ENCODE results near the gene RTF1. TPM values are rescaled to one million over a fixed set of nuclear protein-coding genes. Genes with fewer than 3 reads are reported as not detected.

The RTF1 gene
- total and polyA plus RNA-seq, 3 experiments from 2014 or later = 28.2 to 35.5 (median 32.9) TPM

GRCh38 chr15:41491889-41492288, 75.0 kb downstream of the RTF1 start:
- peak overlapping the region in 1 of 8 donors; percentile 41 for H3K27ac Mint-ChIP-seq
- DNase-seq = no peak

GRCh38 chr15:41492597-41493204, 75.8 kb downstream of the RTF1 start:
- Histone ChIP-seq H3K27me3 (ENCODE audit: insufficient read depth, low read length, poor library complexity, severe bottlenecking) (peaks cover 22% of the 10 kb centered on the region), H3K4me1 (ENCODE audit: insufficient read depth, low read length) (peaks cover 22% of the 10 kb centered on the region), H3K36me3 (ENCODE audit: insufficient read depth, low read length) (no peaks in the 10 kb centered on the region), H3K27ac (ENCODE audit: low read depth, low read length) (peak overlapping the region; percentile 54), H3K4me3 (ENCODE audit: low read length) (peak overlapping the region; percentile 71), H3K9me3 (ENCODE audit: low read length) (no peaks in the 10 kb centered on the region)
- POLR2A ChIA-PET = interaction anchor here (0.6 to 1.1 kb wide), 3 partner anchors 9 to 448 kb away, joined by 3 read pairs; no protein-coding TSS in a partner anchor
- CTCF ChIA-PET = interaction anchor here (0.7 kb wide), 1 partner anchor 27 kb away, joined by 3 read pairs; no protein-coding TSS in a partner anchor
- Mint-ChIP-seq H3K4me1 (peaks cover 17 to 31% (median 24%) of the 10 kb centered on the region in 3 donors), H3K27ac (peak overlapping the region in 5 of 8 donors; percentile 16 to 68 (median 36)), H3K36me3 (peaks cover 0 to 1% (median 0%) of the 10 kb centered on the region in 3 donors), H3K4me3 (peak overlapping the region; percentile 83 to 92 (median 85)), H3K9me3 (no peaks in the 10 kb centered on the region), H3K27me3 (peaks cover 29 to 38% of the 10 kb centered on the region in 2 donors)
- no peak for DNase-seq

More at GRCh38 chr15:41491889-41492288, 75.0 kb downstream of the RTF1 start:
- no peaks in the 10 kb centered on the region for H3K9me3 ChIP-seq (ENCODE audit: low read length)
- Mint-ChIP-seq H3K27me3 (peaks cover 22 to 30% of the 10 kb centered on the region in 2 donors), H3K9me3 (no peaks in the 10 kb centered on the region), H3K36me3 (peaks cover 0 to 1% (median 0%) of the 10 kb centered on the region in 3 donors), H3K4me1 (peaks cover 18 to 35% (median 28%) of the 10 kb centered on the region in 3 donors), H3K4me3 (peak overlapping the region in 5 of 7 donors; percentile 1 to 60 (median 26))
- no peaks in the 10 kb centered on the region for H3K36me3 ChIP-seq (ENCODE audit: insufficient read depth, low read length)
- CTCF ChIA-PET = no interaction called here
- no peak overlapping the region for H3K27ac ChIP-seq (ENCODE audit: low read depth, low read length)
- POLR2A ChIA-PET = interaction anchor here (0.6 kb wide), 1 partner anchor 584 kb away, joined by 6 read pairs; no protein-coding TSS in a partner anchor
- H3K4me1 ChIP-seq (ENCODE audit: insufficient read depth, low read length) = peaks cover 22% of the 10 kb centered on the region
- peaks cover 20% of the 10 kb centered on the region for H3K27me3 ChIP-seq (ENCODE audit: insufficient read depth, low read length, poor library complexity, severe bottlenecking)
- H3K4me3 ChIP-seq (ENCODE audit: low read length) = no peak overlapping the region

- H3K27me3 Mint-ChIP-seq = peaks cover 30 to 40% of the 10 kb centered on the region in 2 donors
- DNase-seq = peak; percentile 62 to 78 (median 73)
- peaks cover 22% of the 10 kb centered on the region for H3K27me3 ChIP-seq (ENCODE audit: insufficient read depth, low read length, poor library complexity, severe bottlenecking)
These were observed 76.5 kb downstream of the RTF1 start, which contains the start of gene ITPKA for GRCh38 chr15:41493205-41493901. TSS of gene ITPKA (plus strand) at chr15:41493874. CDS start at chr15:41493928, 54 bp downstream.

GRCh38 chr15:41493902-41494189, 77.0 kb downstream of the RTF1 start:
- Mint-ChIP-seq H3K27ac (no peak overlapping the region), H3K4me3 (peak overlapping the region in 3 of 7 donors; percentile 61 to 81 (median 76)), H3K4me1 (peaks cover 12 to 27% (median 18%) of the 10 kb centered on the region in 3 donors), H3K36me3 (peaks cover 0 to 1% (median 0%) of the 10 kb centered on the region in 3 donors), H3K9me3 (no peaks in the 10 kb centered on the region), H3K27me3 (peaks cover 34 to 45% of the 10 kb centered on the region in 2 donors)
- H3K4me3 ChIP-seq (ENCODE audit: low read length) = peak overlapping the region; percentile 39
- no peak for DNase-seq
- no peaks in the 10 kb centered on the region for H3K9me3 ChIP-seq (ENCODE audit: low read length)
- ChIA-PET POLR2A (interaction anchor here (1.1 to 1.5 kb wide), 2 partner anchors 11 to 401 kb away, joined by 3 read pairs; no protein-coding TSS in a partner anchor), CTCF (no interaction called here)
- H3K36me3 ChIP-seq (ENCODE audit: insufficient read depth, low read length) = no peaks in the 10 kb centered on the region
- H3K4me1 ChIP-seq (ENCODE audit: insufficient read depth, low read length) = peaks cover 22% of the 10 kb centered on the region
- H3K27me3 ChIP-seq (ENCODE audit: insufficient read depth, low read length, poor library complexity, severe bottlenecking) = peaks cover 27% of the 10 kb centered on the region
- H3K27ac ChIP-seq (ENCODE audit: low read depth, low read length) = no peak overlapping the region

More at GRCh38 chr15:41493205-41493901, 76.5 kb downstream of the RTF1 start, which contains the start of gene ITPKA:
- H3K9me3 ChIP-seq (ENCODE audit: low read length) = no peaks in the 10 kb centered on the region
- peak within 1 kb of the TSS; percentile 71 for H3K4me3 ChIP-seq (ENCODE audit: low read length)
- Mint-ChIP-seq H3K36me3 (peaks cover 0 to 1% (median 0%) of the 10 kb centered on the region in 3 donors), H3K4me1 (peaks cover 12 to 27% (median 18%) of the 10 kb centered on the region in 3 donors), H3K27ac (peak within 1 kb of the TSS in 5 of 8 donors; percentile 16 to 68 (median 36)), H3K9me3 (no peaks in the 10 kb centered on the region), H3K4me3 (peak within 1 kb of the TSS; percentile 83 to 92 (median 85))
- no peaks in the 10 kb centered on the region for H3K36me3 ChIP-seq (ENCODE audit: insufficient read depth, low read length)
- ChIA-PET POLR2A (interaction anchor here (0.6 to 1.1 kb wide), 3 partner anchors 9 to 449 kb away, joined by 3 read pairs; no protein-coding TSS in a partner anchor), CTCF (interaction anchor here (0.7 kb wide), 1 partner anchor 27 kb away, joined by 3 read pairs; no protein-coding TSS in a partner anchor)
- peaks cover 22% of the 10 kb centered on the region for H3K4me1 ChIP-seq (ENCODE audit: insufficient read depth, low read length)
- H3K27ac ChIP-seq (ENCODE audit: low read depth, low read length) = peak within 1 kb of the TSS; percentile 54

- peaks cover 0 to 1% (median 0%) of the 10 kb centered on the region in 3 donors for H3K36me3 Mint-ChIP-seq
- H3K9me3 Mint-ChIP-seq = no peaks in the 10 kb centered on the region
- peak overlapping the region; percentile 73 to 89 (median 76) for H3K4me3 Mint-ChIP-seq
- H3K27ac ChIP-seq (ENCODE audit: low read depth, low read length) = no peak overlapping the region
- H3K36me3 ChIP-seq (ENCODE audit: insufficient read depth, low read length) = no peaks in the 10 kb centered on the region
- H3K9me3 ChIP-seq (ENCODE audit: low read length) = no peaks in the 10 kb centered on the region
- peaks cover 37 to 50% of the 10 kb centered on the region in 2 donors for H3K27me3 Mint-ChIP-seq
- ChIA-PET CTCF (no interaction called here), POLR2A (interaction anchor here (1.3 to 1.5 kb wide), 2 partner anchors 12 to 63 kb away, joined by 3 read pairs; no protein-coding TSS in a partner anchor)
- H3K27ac Mint-ChIP-seq = no peak overlapping the region
- DNase-seq = peak in 2 of 5 donors; percentile 27 to 59
- H3K27me3 ChIP-seq (ENCODE audit: insufficient read depth, low read length, poor library complexity, severe bottlenecking) = peaks cover 32% of the 10 kb centered on the region
- H3K4me1 Mint-ChIP-seq = peaks cover 12 to 27% (median 18%) of the 10 kb centered on the region in 3 donors
- peak overlapping the region; percentile 39 for H3K4me3 ChIP-seq (ENCODE audit: low read length)
- peaks cover 22% of the 10 kb centered on the region for H3K4me1 ChIP-seq (ENCODE audit: insufficient read depth, low read length)
These were observed 77.5 kb downstream of the RTF1 start for GRCh38 chr15:41494190-41494921.

- Histone ChIP-seq H3K4me3 (ENCODE audit: low read length) (peak overlapping the region; percentile 39), H3K9me3 (ENCODE audit: low read length) (no peaks in the 10 kb centered on the region), H3K4me1 (ENCODE audit: insufficient read depth, low read length) (peaks cover 22% of the 10 kb centered on the region), H3K36me3 (ENCODE audit: insufficient read depth, low read length) (no peaks in the 10 kb centered on the region), H3K27ac (ENCODE audit: low read depth, low read length) (no peak overlapping the region), H3K27me3 (ENCODE audit: insufficient read depth, low read length, poor library complexity, severe bottlenecking) (peaks cover 36% of the 10 kb centered on the region)
- Mint-ChIP-seq H3K4me3 (peak overlapping the region; percentile 48 to 89 (median 72)), H3K27me3 (peaks cover 44 to 55% of the 10 kb centered on the region in 2 donors), H3K4me1 (peaks cover 12 to 26% (median 17%) of the 10 kb centered on the region in 3 donors), H3K9me3 (no peaks in the 10 kb centered on the region), H3K27ac (peak overlapping the region in 1 of 8 donors; percentile 33), H3K36me3 (peaks cover 0 to 1% (median 0%) of the 10 kb centered on the region in 3 donors)
- DNase-seq = peak in 2 of 5 donors; percentile 26 to 60
- ChIA-PET CTCF (no interaction called here), POLR2A (interaction anchor here (0.7 to 1.5 kb wide), 4 partner anchors 12 to 369 kb away, joined by 3 read pairs; no protein-coding TSS in a partner anchor)
These were observed 78.2 kb downstream of the RTF1 start for GRCh38 chr15:41494922-41495735.
